ENCODE measurements around the gene GRIA3. TPM values are rescaled to one million over a fixed set of nuclear protein-coding genes. Genes with fewer than 3 reads are reported as not detected.

The GRIA3 gene
- total RNA-seq, 1 donor from 2014 or later, result 4.4 TPM

- Histone ChIP-seq H3K27me3 (no peaks in the 10 kb centered on the region), H3K4me3 (no peak overlapping the region), H3K4me1 (no peaks in the 10 kb centered on the region), H3K27ac (no peak overlapping the region), H3K9me3 (no peaks in the 10 kb centered on the region), H3K36me3 (no peaks in the 10 kb centered on the region)
- DNase-seq (ENCODE audit: extremely low spot score in 2 of 2), result no peak
- TF ChIP-seq POLR2A (IDR thresholded peaks at IDR 0.05) (no peak), POLR2AphosphoS5 (IDR thresholded peaks at IDR 0.05; ENCODE audit: insufficient read depth in 1 of 2, low read depth in 1 of 2) (no peak), CTCF (IDR thresholded peaks at IDR 0.05) (no peak)
- intact Hi-C loops (cut with DNase I), result no loop called here
Observed at GRCh38 chrX:123330229-123330942, 146.3 kb downstream of the GRIA3 start.

- no peak for TF ChIP-seq POLR2AphosphoS5 (IDR thresholded peaks at IDR 0.05; ENCODE audit: insufficient read depth in 1 of 2, low read depth in 1 of 2)
- TF ChIP-seq CTCF (IDR thresholded peaks at IDR 0.05), result no peak
- Histone ChIP-seq H3K27ac (no peak overlapping the region), H3K4me3 (no peak overlapping the region), H3K9me3 (no peaks in the 10 kb centered on the region), H3K4me1 (no peaks in the 10 kb centered on the region), H3K27me3 (no peaks in the 10 kb centered on the region), H3K36me3 (no peaks in the 10 kb centered on the region)
- no peak for DNase-seq (ENCODE audit: extremely low spot score in 2 of 2)
- intact Hi-C loops (cut with DNase I), result no loop called here
Observed at GRCh38 chrX:123331349-123331748, 147.3 kb downstream of the GRIA3 start.

GRCh38 chrX:123331859-123332258 is 147.8 kb downstream of the GRIA3 start:
- TF ChIP-seq POLR2A (IDR thresholded peaks at IDR 0.05) (no peak), POLR2AphosphoS5 (IDR thresholded peaks at IDR 0.05; ENCODE audit: insufficient read depth in 1 of 2, low read depth in 1 of 2) (no peak), CTCF (IDR thresholded peaks at IDR 0.05) (no peak)
- H3K9me3 ChIP-seq, result no peaks in the 10 kb centered on the region
- no peaks in the 10 kb centered on the region for H3K36me3 ChIP-seq
- intact Hi-C loops (cut with DNase I), result no loop called here
- H3K27ac ChIP-seq, result no peak overlapping the region
- H3K27me3 ChIP-seq, result no peaks in the 10 kb centered on the region
- no peaks in the 10 kb centered on the region for H3K4me1 ChIP-seq
- no peak overlapping the region for H3K4me3 ChIP-seq
- DNase-seq (ENCODE audit: extremely low spot score in 2 of 2), result no peak

- H3K4me1 ChIP-seq, result no peaks in the 10 kb centered on the region
- H3K27ac ChIP-seq, result no peak overlapping the region
- no peak overlapping the region for H3K4me3 ChIP-seq
- H3K27me3 ChIP-seq, result no peaks in the 10 kb centered on the region
- intact Hi-C loops (cut with DNase I), result no loop called here
- DNase-seq (ENCODE audit: extremely low spot score in 2 of 2), result no peak
- H3K9me3 ChIP-seq, result no peaks in the 10 kb centered on the region
- no peaks in the 10 kb centered on the region for H3K36me3 ChIP-seq
- no peak for TF ChIP-seq POLR2AphosphoS5 (IDR thresholded peaks at IDR 0.05; ENCODE audit: insufficient read depth in 1 of 2, low read depth in 1 of 2)
- no peak for TF ChIP-seq POLR2A (IDR thresholded peaks at IDR 0.05)
- TF ChIP-seq CTCF (IDR thresholded peaks at IDR 0.05), result no peak
Observed at GRCh38 chrX:123336666-123337065, 152.6 kb downstream of the GRIA3 start.

- no peaks in the 10 kb centered on the region for H3K4me1 ChIP-seq
- no peaks in the 10 kb centered on the region for H3K9me3 ChIP-seq
- H3K4me3 ChIP-seq, result no peak overlapping the region
- H3K36me3 ChIP-seq, result no peaks in the 10 kb centered on the region
- no peak for DNase-seq (ENCODE audit: extremely low spot score in 2 of 2)
- intact Hi-C loops (cut with DNase I), result no loop called here
- H3K27me3 ChIP-seq, result no peaks in the 10 kb centered on the region
- TF ChIP-seq POLR2AphosphoS5 (IDR thresholded peaks at IDR 0.05; ENCODE audit: insufficient read depth in 1 of 2, low read depth in 1 of 2) (no peak), POLR2A (IDR thresholded peaks at IDR 0.05) (no peak), CTCF (IDR thresholded peaks at IDR 0.05) (no peak)
- no peak overlapping the region for H3K27ac ChIP-seq
Observed at GRCh38 chrX:123337886-123338639, 154.0 kb downstream of the GRIA3 start.
